B cell (primary cell): ENCODE data around the gene C12orf57. TPM values are rescaled to one million over a fixed set of nuclear protein-coding genes. Genes with fewer than 3 reads are reported as not detected.

ENCODE experiments used
- ATAC-seq: fragments of 200-7000 bp; cut with Tn5 transposase; one replicate; pipeline ENCODE4 v1.10.0; 2021; ENCODE audit warnings: low read depth, mild to moderate bottlenecking, moderate number of reproducible peaks, moderate library complexity
- CTCF ChIA-PET: fragments of 350-600 bp; sonication (Branson Sonifier 250); formaldehyde crosslinking; loops from one replicate; lab custom pipeline; 2021; ENCODE audit warnings: antibody characterized with exemption, inconsistent platforms; lab: Charles Lee
- POLR2A ChIA-PET: fragments of 350-600 bp; sonication (Branson Sonifier 250); formaldehyde crosslinking; loops from one replicate; lab custom pipeline; 2021; ENCODE audit warnings: antibody characterized with exemption; lab: Charles Lee
- DNase-seq: peaks from one replicate; pipeline ENCODE4 v3.0.0; 2013
- H2AFZ ChIP-seq: 2 replicates; pipeline ENCODE4 v1.6.1; 2012; ENCODE audit warnings: mild to moderate bottlenecking, low read depth, low read length; ENCODE audit not compliant: insufficient read depth, poor library complexity, severe bottlenecking
- H3K27ac ChIP-seq, 2 donors: 1 replicate in 1 of 2; 2 replicates in 1 of 2; pipeline ENCODE4 v1.5.1; 2012 to 2013; ENCODE audit warnings: low read length in 2 of 2, mild to moderate bottlenecking in 2 of 2, moderate library complexity in 1 of 2
- H3K27me3 ChIP-seq, 4 experiments: fragments of 200-600 bp in 1 of 4; sonication (generic) in 1 of 4; replicated peaks in 1 of 4; 1 replicate in 2 of 4; 2 replicates in 2 of 4; pipeline versions ENCODE4 v1.6.1 to v1.7.0; 2013 to 2016; ENCODE audit warnings: low read length in 3 of 4, mild to moderate bottlenecking in 2 of 4, mixed read lengths in 1 of 4, moderate library complexity in 1 of 4; ENCODE audit not compliant: insufficient read depth in 4 of 4, control insufficient read depth in 3 of 4; ENCODE audit errors: control extremely low read depth in 1 of 4
- H3K36me3 ChIP-seq, 2 experiments: replicated peaks in 1 of 2; 1 replicate in 1 of 2; 2 replicates in 1 of 2; pipeline versions ENCODE4 v1.6.1 to v1.7.1; 2013; ENCODE audit warnings: low read length in 1 of 2; ENCODE audit not compliant: insufficient read depth in 2 of 2, control insufficient read depth in 1 of 2; ENCODE audit errors: control extremely low read depth in 1 of 2, extremely low read depth in 1 of 2
- H3K4me1 ChIP-seq, 2 donors: fragments of 200-600 bp in 1 of 2; sonication (generic) in 1 of 2; 1 replicate in 1 of 2; 2 replicates in 1 of 2; pipeline versions ENCODE4 v1.5.1 to v1.6.1; 2013 to 2017; ENCODE audit warnings: low read length in 2 of 2; ENCODE audit not compliant: control insufficient read depth in 2 of 2, insufficient read depth in 2 of 2
- H3K4me2 ChIP-seq: replicated peaks from 2 replicates; pipeline ENCODE3; 2012; ENCODE audit warnings: mild to moderate bottlenecking, low read depth, low read length; ENCODE audit not compliant: poor library complexity, severe bottlenecking
- H3K4me3 ChIP-seq, 5 experiments: fragments of 200-600 bp in 1 of 5; sonication (generic) in 1 of 5; 1 replicate in 3 of 5; 2 replicates in 2 of 5; pipeline versions ENCODE4 v1.5.1 to v1.7.0; 2011 to 2016; ENCODE audit warnings: low read length in 4 of 5, mild to moderate bottlenecking in 4 of 5, low read depth in 2 of 5, control low read depth in 1 of 5, moderate library complexity in 1 of 5; ENCODE audit not compliant: insufficient read depth in 1 of 5; ENCODE audit errors: control extremely low read depth in 1 of 5, extremely low read depth in 1 of 5
- H3K79me2 ChIP-seq: fragments of 200-600 bp; sonication (generic); one replicate; pipeline ENCODE4 v1.6.0; 2016; ENCODE audit warnings: low read length; ENCODE audit not compliant: control insufficient read depth, insufficient read depth
- H3K9ac ChIP-seq: fragments of 200-600 bp; sonication (generic); 2 replicates; pipeline ENCODE4 v1.6.1; 2017; ENCODE audit warnings: mild to moderate bottlenecking, low read length, moderate library complexity
- H3K9me3 ChIP-seq, 3 donors: one replicate each; pipeline versions ENCODE4 v1.6.1 to v1.7.1; 2013; ENCODE audit warnings: low read length in 2 of 3; ENCODE audit not compliant: control insufficient read depth in 2 of 3, insufficient read depth in 1 of 3; ENCODE audit errors: control extremely low read depth in 1 of 3
- H4K20me1 ChIP-seq: 2 replicates; pipeline ENCODE4 v1.6.0; 2012; ENCODE audit warnings: mild to moderate bottlenecking, low read length; ENCODE audit not compliant: insufficient read depth, control insufficient read depth, poor library complexity, severe bottlenecking
- H3K27ac Mint-ChIP-seq: one replicate; pipeline ENCODE4 v1.8.0; 2021; ENCODE audit warnings: mixed read lengths
- H3K27me3 Mint-ChIP-seq: one replicate; pipeline ENCODE4 v1.8.0; 2021; ENCODE audit warnings: mixed read lengths
- H3K4me1 Mint-ChIP-seq: one replicate; pipeline ENCODE4 v1.8.0; 2021; ENCODE audit warnings: mixed read lengths
- H3K4me3 Mint-ChIP-seq: one replicate; pipeline ENCODE4 v1.8.0; 2021; ENCODE audit warnings: mixed read lengths
- H3K9me3 Mint-ChIP-seq: one replicate; pipeline ENCODE4 v1.8.0; 2022; ENCODE audit warnings: mixed read lengths; ENCODE audit not compliant: insufficient read depth
- CTCF ChIP-seq: fragments of 200-600 bp; IDR thresholded peaks from one replicate; pipeline ENCODE4 v1.8.0; 2022; ENCODE audit warnings: antibody characterized with exemption, mild to moderate bottlenecking
- EZH2 ChIP-seq: IDR thresholded peaks from 2 replicates; pipeline ENCODE4 v1.6.1; 2012; ENCODE audit warnings: borderline replicate concordance, low read depth, mild to moderate bottlenecking, moderate library complexity, low read length; ENCODE audit not compliant: insufficient read depth, poor library complexity, severe bottlenecking
- WGBS: methylation state at CpG from one replicate; pipeline ENCODE4 v1.1.5; 2013; ENCODE audit warnings: missing lambda C conversion rate; ENCODE audit not compliant: insufficient coverage; 5-methylcytosine and 5-hydroxymethylcytosine counted together
- intact Hi-C: fragments of 100-400 bp; cut with micrococcal nuclease; formaldehyde crosslinking; loops from one replicate; pipeline ENCODE4 v1.10.0; 2022
- polyA plus RNA-seq: library from polyadenylated mRNA; depleted of rRNA; stranded (reverse); fragments of >200 nt; gene quantifications from 2 replicates; pipeline ENCODE4 v1.2.3, GENCODE V29; 2012
- total RNA-seq, 2 donors: library from RNA; stranded (reverse); fragments of 120-200 nt in 1 of 2; gene quantifications; 1 replicate in 1 of 2; 2 replicates in 1 of 2; pipeline versions ENCODE4 v1.2.3 to v1.2.4, GENCODE V29; 2013 to 2022

C12orf57 gene
- total and polyA plus RNA-seq, 2 donors (not counting 1 experiment from before 2014, with no cell fraction given) = 90.9 to 460 TPM

- no peaks in the 10 kb centered on the region for H3K9me3 ChIP-seq
- H3K36me3 ChIP-seq = peaks cover 0 to 16% of the 10 kb centered on the region in 2 experiments
- peak overlapping the region; percentile 75 for H3K9ac ChIP-seq
- POLR2A ChIA-PET = interaction anchor here (4.4 to 18.5 kb wide), 2 partner anchors 10 to 22 kb away, joined by 37 to 662 read pairs; partner anchors contain the start of genes ATN1 and PTPN6
- H3K27me3 ChIP-seq = no peaks in the 10 kb centered on the region
- intact Hi-C loops = loop anchor here (2.0 to 5.0 kb wide), 2 partner anchors 83 to 84 kb away; partner anchors contain the start of genes CDCA3, LPCAT3 and USP5
- H3K79me2 ChIP-seq = peaks cover 20% of the 10 kb centered on the region
- Mint-ChIP-seq H3K9me3 (no peaks in the 10 kb centered on the region), H3K4me1 (peaks cover 39% of the 10 kb centered on the region), H3K27me3 (no peaks in the 10 kb centered on the region), H3K27ac (peak overlapping the region; percentile 97), H3K4me3 (peak overlapping the region; percentile 87)
- CTCF ChIA-PET = interaction anchor here (0.7 to 3.6 kb wide), 7 partner anchors 7 to 265 kb away, joined by 3 to 19 read pairs (median 9); partner anchors contain the start of genes C12orf57, RNU7-1 and SPSB2
- no peaks in the 10 kb centered on the region for H4K20me1 ChIP-seq
- H3K4me3 ChIP-seq = peak overlapping the region in 3 of 5 experiments; percentile 77 to 94 (median 87)
- ATAC-seq (no peak), DNase-seq (no peak)
- H3K4me2 ChIP-seq = peak overlapping the region; percentile 97
- H3K27ac ChIP-seq = peak overlapping the region; percentile 88 to 91
- H2AFZ ChIP-seq = no peak overlapping the region
- 83% methylated on average over 3 of the region's 3 CpGs for WGBS
- peaks cover 17 to 27% of the 10 kb centered on the region in 2 donors for H3K4me1 ChIP-seq
- no peak for TF ChIP-seq CTCF
- no peak for TF ChIP-seq EZH2
Observed at GRCh38 chr12:6936194-6936635, 7.6 kb upstream of the C12orf57 start.
